Measurements from ENCODE around the gene LIN37. TPM values are rescaled to one million over a fixed set of nuclear protein-coding genes. Genes with fewer than 3 reads are reported as not detected.

Gene LIN37
- total and polyA plus RNA-seq, 9 of the 15 experiments (the other 6 are each of a cell fraction or from before 2014, with no cell fraction given), result 1.2 to 12.5 (median 8.6) TPM

- no peak for TF ChIP-seq OTX1 (CRISPR knock-in tag; IDR thresholded peaks at IDR 0.05)
- TF ChIP-seq CTCF (IDR thresholded peaks at IDR 0.05 in 2 of 3, conservative IDR thresholded peaks at IDR 0.05 in 1 of 3; ENCODE audit: insufficient read depth in 2 of 3, low read depth in 1 of 3, low read length in 3 of 3), result 0 out of 6 replicates have a peak, but pooled peaks of 1 of the 3 experiments have one; percentile 1
- TF ChIP-seq BMI1 (IDR thresholded peaks at IDR 0.05; ENCODE audit: low read length), result no peak
- TF ChIP-seq BRD4 (IDR thresholded peaks at IDR 0.05), result no peak
- no peak for TF ChIP-seq PCBP2 (IDR thresholded peaks at IDR 0.05; ENCODE audit: low read depth, low read length, poor library complexity, severe bottlenecking)
- no peak for TF ChIP-seq IFI16 (CRISPR knock-in tag; IDR thresholded peaks at IDR 0.05)
- no peak for TF ChIP-seq SAFB (IDR thresholded peaks at IDR 0.05; ENCODE audit: borderline replicate concordance, low read depth, low read length)
- no peak for TF ChIP-seq PHF21A (IDR thresholded peaks at IDR 0.05; ENCODE audit: borderline replicate concordance, low read depth)
- peak in 1 of 2 experiments; percentile 2; a peak in 1 of 4 replicates for TF ChIP-seq ZNF639 (CRISPR knock-in tag; conservative IDR thresholded peaks at IDR 0.05 in 1 of 2, IDR thresholded peaks at IDR 0.05 in 1 of 2)
- TF ChIP-seq ZNF140 (CRISPR knock-in tag; IDR thresholded peaks at IDR 0.05), result no peak
- no peak for TF ChIP-seq SMARCB1 (IDR thresholded peaks at IDR 0.05; ENCODE audit: insufficient read length, low read depth)
- no peak for TF ChIP-seq ATF2 (CRISPR knock-in tag; IDR thresholded peaks at IDR 0.05)
- no peak for TF ChIP-seq ZC3H8 (IDR thresholded peaks at IDR 0.05)
- no peak for TF ChIP-seq CSDE1 (IDR thresholded peaks at IDR 0.05)
- TF ChIP-seq ZNF780A (CRISPR knock-in tag; IDR thresholded peaks at IDR 0.05), result no peak
- TF ChIP-seq PTTG1 (tag; IDR thresholded peaks at IDR 0.05; ENCODE audit: low read depth), result no peak
- TF ChIP-seq MAZ (CRISPR knock-in tag; conservative IDR thresholded peaks at IDR 0.05 in 1 of 2, IDR thresholded peaks at IDR 0.05 in 1 of 2), result peak in 1 of 2 experiments; percentile 73; a peak in 1 of 4 replicates
- no peak for TF ChIP-seq CREB5 (CRISPR knock-in tag; IDR thresholded peaks at IDR 0.05)
- no peak for TF ChIP-seq ESRRA (IDR thresholded peaks at IDR 0.05; ENCODE audit: borderline replicate concordance, low read depth)
- no peak for TF ChIP-seq HEY1 (CRISPR knock-in tag; IDR thresholded peaks at IDR 0.05; ENCODE audit: borderline replicate concordance)
Measured at GRCh38 chr19:35745328-35746086, 2.9 kb upstream of the LIN37 start, which contains the start of the genes PSENEN and U2AF1L4 (continued).

Measured in K562 (cell line).